ENCODE measurements around the gene RASL11B. TPM values are rescaled to one million over a fixed set of nuclear protein-coding genes. Genes with fewer than 3 reads are reported as not detected.

The RASL11B gene
- total RNA-seq: under 0.01 TPM in 1 of 2 replicates, not detected in the other

GRCh38 chr4:52861879-52862616, at the start of gene RASL11B:
Gene RASL11B, plus strand, starts transcription at chr4:52862317. Its CDS starts 191 bp downstream, at chr4:52862508.

Other genes with a start within 250 kb of the RASL11B start
- 9.0 and 12.1 TPM in 2 replicates for gene USP46, start 203.0 kb upstream of the RASL11B start, total RNA-seq
- gene ERVMER34-1, start 110.9 kb upstream of the RASL11B start, total RNA-seq: under 0.01 and 0.09 TPM in 2 replicates